ENCODE measurements around the gene VAMP7. TPM values are rescaled to one million over a fixed set of nuclear protein-coding genes. Genes with fewer than 3 reads are reported as not detected.
"Not testable (repeated sequence)": the region's sequence is repeated elsewhere in the genome, so short reads cannot be mapped to it uniquely, and the experiment has no call there.

VAMP7 gene
- total RNA-seq (44.9 TPM), polyA plus RNA-seq (36.3 TPM)

- peak within 1 kb of the TSS; percentile 48 for H3K4me3 ChIP-seq (ENCODE audit: low read depth, low read length)
- H3K36me3 ChIP-seq (ENCODE audit: insufficient read depth): no peaks in the 10 kb centered on the region
- 29% methylated on average over 48 of the region's 48 CpGs for WGBS
- peak; percentile 59 for DNase-seq (ENCODE audit: extremely low spot score)
- H3K27ac ChIP-seq (ENCODE audit: low read depth): peak within 1 kb of the TSS; percentile 39
- no peaks in the 10 kb centered on the region for H3K4me1 ChIP-seq (ENCODE audit: insufficient read depth)
Observed at GRCh38 chrX:155881158-155881993, at the start of gene VAMP7. VAMP7 (plus strand) TSS chrX:155881345; CDS start chrX:155889467, 8,122 bp downstream.

- WGBS: 79% methylated on average over 3 of the region's 3 CpGs
- no peaks in the 10 kb centered on the region for H3K36me3 ChIP-seq (ENCODE audit: insufficient read depth)
- no peak overlapping the region for H3K27ac ChIP-seq (ENCODE audit: low read depth)
- H3K4me1 ChIP-seq (ENCODE audit: insufficient read depth): no peaks in the 10 kb centered on the region
- DNase-seq (ENCODE audit: extremely low spot score): no peak
- no peak overlapping the region for H3K4me3 ChIP-seq (ENCODE audit: low read depth, low read length)
Observed at GRCh38 chrX:155841232-155841631, 39.9 kb upstream of the VAMP7 start.

GRCh38 chrX:155851786-155852185, 29.4 kb upstream of the VAMP7 start:
- 83% methylated on average over 2 of the region's 2 CpGs for WGBS
- not testable (repeated sequence) for H3K27ac ChIP-seq (ENCODE audit: low read depth); H3K36me3 ChIP-seq (ENCODE audit: insufficient read depth)

GRCh38 chrX:155857561-155857960, 23.6 kb upstream of the VAMP7 start:
- H3K4me3 ChIP-seq (ENCODE audit: low read depth, low read length): no peak overlapping the region
- 3% methylated on average over 1 of the region's 1 CpG for WGBS

More at GRCh38 chrX:155851786-155852185, 29.4 kb upstream of the VAMP7 start:
- H3K4me1 ChIP-seq (ENCODE audit: insufficient read depth); DNase-seq (ENCODE audit: extremely low spot score); H3K4me3 ChIP-seq (ENCODE audit: low read depth, low read length): not testable (repeated sequence)

GRCh38 chrX:155864655-155865054, 16.5 kb upstream of the VAMP7 start:
- 20% methylated on average over 1 of the region's 1 CpG for WGBS
- Histone ChIP-seq H3K4me1 (ENCODE audit: insufficient read depth) (no peaks in the 10 kb centered on the region), H3K36me3 (ENCODE audit: insufficient read depth) (no peaks in the 10 kb centered on the region), H3K4me3 (ENCODE audit: low read depth, low read length) (no peak overlapping the region), H3K27ac (ENCODE audit: low read depth) (no peak overlapping the region)
- no peak for DNase-seq (ENCODE audit: extremely low spot score)

More at GRCh38 chrX:155857561-155857960, 23.6 kb upstream of the VAMP7 start:
- Histone ChIP-seq H3K4me1 (ENCODE audit: insufficient read depth) (no peaks in the 10 kb centered on the region), H3K36me3 (ENCODE audit: insufficient read depth) (no peaks in the 10 kb centered on the region), H3K27ac (ENCODE audit: low read depth) (no peak overlapping the region)
- DNase-seq (ENCODE audit: extremely low spot score): no peak

GRCh38 chrX:155865193-155865592, 16.0 kb upstream of the VAMP7 start:
- no peaks in the 10 kb centered on the region for H3K36me3 ChIP-seq (ENCODE audit: insufficient read depth)
- WGBS: 80% methylated on average over 18 of the region's 18 CpGs
- DNase-seq (ENCODE audit: extremely low spot score): no peak
- no peaks in the 10 kb centered on the region for H3K4me1 ChIP-seq (ENCODE audit: insufficient read depth)
- no peak overlapping the region for H3K4me3 ChIP-seq (ENCODE audit: low read depth, low read length)
- no peak overlapping the region for H3K27ac ChIP-seq (ENCODE audit: low read depth)

- no peak for DNase-seq (ENCODE audit: extremely low spot score)
- Histone ChIP-seq H3K27ac (ENCODE audit: low read depth) (no peak overlapping the region), H3K36me3 (ENCODE audit: insufficient read depth) (no peaks in the 10 kb centered on the region), H3K4me1 (ENCODE audit: insufficient read depth) (no peaks in the 10 kb centered on the region), H3K4me3 (ENCODE audit: low read depth, low read length) (no peak overlapping the region)
- 64% methylated on average over 4 of the region's 4 CpGs for WGBS
Observed at GRCh38 chrX:155867821-155868220, 13.3 kb upstream of the VAMP7 start.

- no peak for DNase-seq (ENCODE audit: extremely low spot score)
- Histone ChIP-seq H3K4me1 (ENCODE audit: insufficient read depth) (no peaks in the 10 kb centered on the region), H3K4me3 (ENCODE audit: low read depth, low read length) (no peak overlapping the region), H3K27ac (ENCODE audit: low read depth) (no peak overlapping the region), H3K36me3 (ENCODE audit: insufficient read depth) (no peaks in the 10 kb centered on the region)
Observed at GRCh38 chrX:155870958-155871357, 10.2 kb upstream of the VAMP7 start.

GRCh38 chrX:155871934-155872333, 9.2 kb upstream of the VAMP7 start:
- Histone ChIP-seq H3K4me3 (ENCODE audit: low read depth, low read length) (no peak overlapping the region), H3K36me3 (ENCODE audit: insufficient read depth) (no peaks in the 10 kb centered on the region), H3K4me1 (ENCODE audit: insufficient read depth) (no peaks in the 10 kb centered on the region), H3K27ac (ENCODE audit: low read depth) (no peak overlapping the region)
- DNase-seq (ENCODE audit: extremely low spot score): no peak

- H3K4me1 ChIP-seq (ENCODE audit: insufficient read depth): no peaks in the 10 kb centered on the region
- H3K27ac ChIP-seq (ENCODE audit: low read depth): no peak overlapping the region
- WGBS: 61% methylated on average over 5 of the region's 5 CpGs
- H3K36me3 ChIP-seq (ENCODE audit: insufficient read depth): no peaks in the 10 kb centered on the region
- H3K4me3 ChIP-seq (ENCODE audit: low read depth, low read length): no peak overlapping the region
- no peak for DNase-seq (ENCODE audit: extremely low spot score)
Observed at GRCh38 chrX:155873188-155873587, 8.0 kb upstream of the VAMP7 start.

- no peak for DNase-seq (ENCODE audit: extremely low spot score)
- Histone ChIP-seq H3K4me1 (ENCODE audit: insufficient read depth) (no peaks in the 10 kb centered on the region), H3K27ac (ENCODE audit: low read depth) (no peak overlapping the region), H3K36me3 (ENCODE audit: insufficient read depth) (no peaks in the 10 kb centered on the region), H3K4me3 (ENCODE audit: low read depth, low read length) (no peak overlapping the region)
- 44% methylated on average over 31 of the region's 31 CpGs for WGBS
Observed at GRCh38 chrX:155874571-155875244, 6.4 kb upstream of the VAMP7 start.

GRCh38 chrX:155876704-155877103, 4.4 kb upstream of the VAMP7 start:
- H3K4me3 ChIP-seq (ENCODE audit: low read depth, low read length): no peak overlapping the region
- H3K27ac ChIP-seq (ENCODE audit: low read depth): no peak overlapping the region
- no peak for DNase-seq (ENCODE audit: extremely low spot score)
- 48% methylated on average over 3 of the region's 3 CpGs for WGBS
- H3K36me3 ChIP-seq (ENCODE audit: insufficient read depth): no peaks in the 10 kb centered on the region
- H3K4me1 ChIP-seq (ENCODE audit: insufficient read depth): no peaks in the 10 kb centered on the region

GRCh38 chrX:155877288-155877687, 3.9 kb upstream of the VAMP7 start:
- WGBS: 33% methylated on average over 1 of the region's 1 CpG
- Histone ChIP-seq H3K4me1 (ENCODE audit: insufficient read depth) (no peaks in the 10 kb centered on the region), H3K4me3 (ENCODE audit: low read depth, low read length) (no peak overlapping the region), H3K27ac (ENCODE audit: low read depth) (no peak overlapping the region), H3K36me3 (ENCODE audit: insufficient read depth) (no peaks in the 10 kb centered on the region)
- DNase-seq (ENCODE audit: extremely low spot score): no peak

- no peaks in the 10 kb centered on the region for H3K4me1 ChIP-seq (ENCODE audit: insufficient read depth)
- 25% methylated on average over 13 of the region's 13 CpGs for WGBS
- H3K36me3 ChIP-seq (ENCODE audit: insufficient read depth): no peaks in the 10 kb centered on the region
- peak overlapping the region; percentile 28 for H3K4me3 ChIP-seq (ENCODE audit: low read depth, low read length)
- no peak for DNase-seq (ENCODE audit: extremely low spot score)
- H3K27ac ChIP-seq (ENCODE audit: low read depth): no peak overlapping the region
Observed at GRCh38 chrX:155880586-155881157, 473 bp upstream of the VAMP7 start.

Measured in urinary bladder (tissue), 4 donors.